Measurements from ENCODE around the gene UBQLN4.
A peak's percentile ranks its signal among the peaks of the same experiment; 100 is the strongest.
"Not testable (repeated sequence)": the region's sequence is repeated elsewhere in the genome, so short reads cannot be mapped to it uniquely, and the experiment has no call there.

Gene UBQLN4

DNA sequence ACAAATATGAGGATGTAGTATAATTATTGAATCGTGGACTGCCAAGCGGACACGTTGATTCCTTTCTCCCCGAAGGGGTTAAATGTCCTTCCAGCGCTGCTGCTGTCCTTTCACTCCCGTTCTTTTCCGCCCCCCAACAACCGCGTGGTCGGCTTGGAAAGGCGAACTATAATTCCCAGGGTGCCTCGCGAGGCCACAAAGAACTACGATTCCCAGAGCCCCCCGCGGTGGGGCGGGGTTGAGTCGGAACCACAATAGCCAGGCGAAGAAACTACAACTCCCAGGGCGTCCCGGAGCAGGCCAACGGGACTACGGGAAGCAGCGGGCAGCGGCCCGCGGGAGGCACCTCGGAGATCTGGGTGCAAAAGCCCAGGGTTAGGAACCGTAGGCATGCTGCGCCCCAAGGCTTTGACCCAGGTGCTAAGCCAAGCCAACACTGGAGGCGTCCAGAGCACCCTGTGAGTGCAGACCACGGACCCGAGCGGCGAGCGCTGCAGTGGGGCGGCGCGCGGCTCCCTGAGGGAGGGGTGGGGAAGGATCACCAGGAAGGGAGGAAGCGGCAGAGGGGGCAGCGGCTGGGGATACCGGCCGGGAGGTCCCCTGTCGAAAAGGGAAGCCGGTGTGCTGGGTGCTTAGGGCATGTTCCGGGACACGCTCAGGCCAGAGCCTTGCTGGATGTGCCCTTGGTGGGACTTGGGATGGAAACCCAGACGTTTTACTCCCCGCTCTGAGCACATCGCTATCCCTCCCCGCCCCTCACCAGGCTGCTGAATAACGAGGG, 1.1 kb upstream of the UBQLN4 start, which contains the start of gene LAMTOR2:
Gene LAMTOR2, plus strand, starts transcription at position 283 of the 781 bp plus-strand sequence. Its CDS starts 108 bp downstream, at position 391.
- Histone ChIP-seq H3K9ac (ENCODE audit: low read length) (peak within 1 kb of the TSS; percentile 99), H3K4me1 (ENCODE audit: control insufficient read depth, insufficient read depth, low read length) (peaks cover 8% of the 10 kb centered on the region), H3K36me3 (ENCODE audit: control insufficient read depth, insufficient read depth, low read length, severe bottlenecking) (peaks cover 4% of the 10 kb centered on the region), H3K27me3 (replicated peaks; ENCODE audit: control insufficient read depth, insufficient read depth, low read length) (no peaks in the 10 kb centered on the region), H3K9me3 (ENCODE audit: control insufficient read depth, low read length) (no peaks in the 10 kb centered on the region), H3K4me3 (ENCODE audit: low read length) (peak within 1 kb of the TSS; percentile 91)
- peak; percentile 99 for DNase-seq (ENCODE audit: low read depth)

- Histone ChIP-seq H3K9ac (ENCODE audit: low read length) (peak overlapping the region; percentile 83), H3K4me3 (ENCODE audit: low read length) (peak overlapping the region; percentile 91), H3K36me3 (ENCODE audit: control insufficient read depth, insufficient read depth, low read length, severe bottlenecking) (peaks cover 9% of the 10 kb centered on the region), H3K4me1 (ENCODE audit: control insufficient read depth, insufficient read depth, low read length) (peaks cover 8% of the 10 kb centered on the region), H3K27me3 (replicated peaks; ENCODE audit: control insufficient read depth, insufficient read depth, low read length) (no peaks in the 10 kb centered on the region), H3K9me3 (ENCODE audit: control insufficient read depth, low read length) (no peaks in the 10 kb centered on the region)
- peak; percentile 83 for DNase-seq (ENCODE audit: low read depth)
Observed at GRCh38 chr1:156052862-156053767, 483 bp downstream of the UBQLN4 start.

GRCh38 chr1:156051011-156051725, 2.4 kb downstream of the UBQLN4 start:
- Histone ChIP-seq H3K4me1 (ENCODE audit: control insufficient read depth, insufficient read depth, low read length) (peaks cover 8% of the 10 kb centered on the region), H3K9ac (ENCODE audit: low read length) (no peak overlapping the region), H3K4me3 (ENCODE audit: low read length) (no peak overlapping the region), H3K27me3 (replicated peaks; ENCODE audit: control insufficient read depth, insufficient read depth, low read length) (no peaks in the 10 kb centered on the region), H3K36me3 (ENCODE audit: control insufficient read depth, insufficient read depth, low read length, severe bottlenecking) (peaks cover 9% of the 10 kb centered on the region), H3K9me3 (ENCODE audit: control insufficient read depth, low read length) (no peaks in the 10 kb centered on the region)
- DNase-seq (ENCODE audit: low read depth) = no peak

- Histone ChIP-seq H3K36me3 (ENCODE audit: control insufficient read depth, insufficient read depth, low read length, severe bottlenecking) (peaks cover 11% of the 10 kb centered on the region), H3K4me1 (ENCODE audit: control insufficient read depth, insufficient read depth, low read length) (peaks cover under 1% of the 10 kb centered on the region), H3K9ac (ENCODE audit: low read length) (no peak overlapping the region), H3K27me3 (replicated peaks; ENCODE audit: control insufficient read depth, insufficient read depth, low read length) (no peaks in the 10 kb centered on the region), H3K4me3 (ENCODE audit: low read length) (no peak overlapping the region), H3K9me3 (ENCODE audit: control insufficient read depth, low read length) (no peaks in the 10 kb centered on the region)
- DNase-seq (ENCODE audit: low read depth) = peak; percentile 20
Observed at GRCh38 chr1:156050376-156050775, 3.2 kb downstream of the UBQLN4 start.

DNA sequence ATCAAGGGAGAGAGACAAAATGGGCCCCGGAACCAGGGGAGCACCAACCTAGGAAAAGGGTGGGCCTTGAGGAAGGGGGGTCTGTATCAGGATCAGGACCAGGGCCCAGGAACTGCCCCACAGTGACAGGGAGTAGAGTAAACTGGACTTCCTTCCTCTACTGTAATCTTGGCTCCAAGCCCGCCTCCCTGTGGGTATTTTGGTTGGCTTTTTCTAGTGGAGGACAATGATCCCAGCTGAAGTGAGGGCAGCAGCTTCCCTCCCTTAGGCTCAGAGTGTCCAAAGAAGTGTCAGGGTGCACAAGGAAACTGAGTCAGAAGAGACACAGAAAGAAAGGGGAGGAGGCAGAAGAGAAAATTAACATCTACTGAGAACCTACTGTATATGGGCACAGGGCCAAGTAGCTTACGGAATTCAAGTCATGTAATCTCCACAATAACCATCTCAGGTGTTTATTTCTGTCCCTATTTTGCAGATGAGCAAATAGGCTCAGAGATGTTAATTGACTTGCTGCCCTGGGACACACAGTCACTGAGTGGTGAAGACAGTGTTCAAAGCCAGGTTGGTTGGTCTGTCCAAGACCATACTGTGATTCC, 4.8 kb downstream of the UBQLN4 start:
- H3K4me1 ChIP-seq (ENCODE audit: control insufficient read depth, insufficient read depth, low read length) = no peaks in the 10 kb centered on the region
- no peak overlapping the region for H3K4me3 ChIP-seq (ENCODE audit: low read length)
- H3K36me3 ChIP-seq (ENCODE audit: control insufficient read depth, insufficient read depth, low read length, severe bottlenecking) = peaks cover 16% of the 10 kb centered on the region
- no peaks in the 10 kb centered on the region for H3K9me3 ChIP-seq (ENCODE audit: control insufficient read depth, low read length)
- H3K27me3 ChIP-seq (replicated peaks; ENCODE audit: control insufficient read depth, insufficient read depth, low read length) = no peaks in the 10 kb centered on the region
- H3K9ac ChIP-seq (ENCODE audit: low read length) = no peak overlapping the region
- no peak for DNase-seq (ENCODE audit: low read depth)

DNA sequence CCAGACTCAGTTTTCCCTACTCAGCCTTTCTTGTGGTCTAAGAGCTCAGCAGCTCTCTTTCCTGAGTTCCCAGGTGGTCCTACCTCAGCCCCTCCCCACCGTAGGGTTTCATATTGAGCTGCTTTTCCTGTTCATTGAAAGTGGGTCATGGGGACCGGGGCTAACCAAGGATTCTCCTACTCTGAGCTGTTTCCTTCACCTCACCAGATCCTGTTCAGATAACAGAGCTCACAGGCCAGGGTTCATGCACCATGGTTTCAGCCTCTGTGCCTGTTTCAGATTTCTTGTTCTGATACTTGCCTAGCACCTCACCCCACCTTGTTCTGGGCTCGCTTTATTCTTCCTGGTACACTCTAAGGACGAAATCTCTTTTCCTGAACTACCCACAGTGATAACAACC, 8.5 kb downstream of the UBQLN4 start:
- Histone ChIP-seq H3K4me1 (ENCODE audit: control insufficient read depth, insufficient read depth, low read length) (no peaks in the 10 kb centered on the region), H3K27me3 (replicated peaks; ENCODE audit: control insufficient read depth, insufficient read depth, low read length) (no peaks in the 10 kb centered on the region), H3K9me3 (ENCODE audit: control insufficient read depth, low read length) (no peaks in the 10 kb centered on the region), H3K9ac (ENCODE audit: low read length) (no peak overlapping the region), H3K4me3 (ENCODE audit: low read length) (no peak overlapping the region), H3K36me3 (ENCODE audit: control insufficient read depth, insufficient read depth, low read length, severe bottlenecking) (peaks cover 39% of the 10 kb centered on the region)
- no peak for DNase-seq (ENCODE audit: low read depth)

DNA sequence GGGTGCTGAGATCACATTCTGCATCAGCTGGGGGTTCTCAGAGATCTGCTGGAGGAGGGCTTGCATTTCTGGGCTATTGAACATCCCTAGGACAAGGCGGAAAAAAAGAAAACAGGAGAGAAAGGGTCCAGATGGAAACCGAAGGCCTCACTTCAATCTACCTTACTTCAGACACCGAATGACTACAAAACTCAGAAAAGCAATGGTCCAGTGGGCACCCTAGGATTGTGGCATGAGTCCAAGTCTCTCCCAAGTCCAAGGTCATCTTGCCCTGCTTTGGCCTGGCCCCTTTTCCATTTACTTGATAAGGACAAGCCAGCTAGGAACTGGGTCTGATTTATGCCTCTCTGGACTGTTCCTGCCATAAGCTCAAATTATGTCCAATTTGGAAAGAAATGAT, 10.8 kb downstream of the UBQLN4 start:
- Histone ChIP-seq H3K4me3 (ENCODE audit: low read length) (no peak overlapping the region), H3K27me3 (replicated peaks; ENCODE audit: control insufficient read depth, insufficient read depth, low read length) (no peaks in the 10 kb centered on the region), H3K4me1 (ENCODE audit: control insufficient read depth, insufficient read depth, low read length) (no peaks in the 10 kb centered on the region), H3K9me3 (ENCODE audit: control insufficient read depth, low read length) (no peaks in the 10 kb centered on the region), H3K9ac (ENCODE audit: low read length) (no peak overlapping the region), H3K36me3 (ENCODE audit: control insufficient read depth, insufficient read depth, low read length, severe bottlenecking) (peaks cover 30% of the 10 kb centered on the region)
- no peak for DNase-seq (ENCODE audit: low read depth)

DNA sequence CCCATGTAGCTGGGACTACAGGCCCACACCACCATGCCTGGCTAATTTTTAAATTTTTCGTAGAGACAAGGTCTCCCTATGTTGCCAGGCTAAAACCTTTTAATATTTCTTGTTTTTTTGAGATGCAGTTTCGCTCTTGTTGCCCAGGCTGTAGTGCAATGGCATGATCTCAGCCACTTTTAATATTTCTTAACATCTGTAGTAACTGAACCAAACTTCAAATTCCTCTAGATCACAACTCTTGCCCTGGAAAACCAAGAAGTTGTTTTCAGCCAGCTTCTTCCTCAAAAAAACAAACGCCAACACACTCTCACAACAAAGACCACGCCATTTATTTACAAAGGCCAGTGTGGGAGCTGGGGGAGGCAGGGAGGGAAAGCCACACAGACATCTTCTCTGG, 18.6 kb downstream of the UBQLN4 start:
- not testable (repeated sequence) for H3K9ac ChIP-seq (ENCODE audit: low read length); H3K36me3 ChIP-seq (ENCODE audit: control insufficient read depth, insufficient read depth, low read length, severe bottlenecking); H3K4me3 ChIP-seq (ENCODE audit: low read length); H3K9me3 ChIP-seq (ENCODE audit: control insufficient read depth, low read length); H3K4me1 ChIP-seq (ENCODE audit: control insufficient read depth, insufficient read depth, low read length); H3K27me3 ChIP-seq (replicated peaks; ENCODE audit: control insufficient read depth, insufficient read depth, low read length); DNase-seq (ENCODE audit: low read depth)

GRCh38 chr1:156033011-156033410, 20.6 kb downstream of the UBQLN4 start:
- H3K9me3 ChIP-seq (ENCODE audit: control insufficient read depth, low read length) = no peaks in the 10 kb centered on the region
- H3K9ac ChIP-seq (ENCODE audit: low read length) = no peak overlapping the region
- H3K27me3 ChIP-seq (replicated peaks; ENCODE audit: control insufficient read depth, insufficient read depth, low read length) = no peaks in the 10 kb centered on the region
- no peaks in the 10 kb centered on the region for H3K4me1 ChIP-seq (ENCODE audit: control insufficient read depth, insufficient read depth, low read length)
- DNase-seq (ENCODE audit: low read depth) = no peak
- H3K4me3 ChIP-seq (ENCODE audit: low read length) = no peak overlapping the region
- H3K36me3 ChIP-seq (ENCODE audit: control insufficient read depth, insufficient read depth, low read length, severe bottlenecking) = peaks cover 6% of the 10 kb centered on the region

DNA sequence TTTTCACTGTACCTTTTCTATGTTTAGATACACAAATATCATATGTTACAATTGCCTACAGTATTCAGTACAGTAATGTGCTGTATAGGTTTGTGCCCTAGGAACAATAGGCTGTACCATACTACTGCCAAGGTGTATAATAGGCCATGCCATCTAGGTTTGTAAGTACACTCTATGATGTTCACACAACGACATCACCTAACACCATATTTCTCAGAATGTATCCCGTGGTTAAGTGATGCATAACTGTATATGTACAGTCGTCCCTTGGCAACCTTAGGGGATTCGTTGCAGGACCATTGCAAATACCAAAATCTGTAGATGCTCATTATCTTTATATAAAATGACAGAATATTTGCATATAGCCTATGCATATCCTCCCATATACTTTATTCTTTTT, 27.0 kb downstream of the UBQLN4 start:
- Histone ChIP-seq H3K36me3 (ENCODE audit: control insufficient read depth, insufficient read depth, low read length, severe bottlenecking) (no peaks in the 10 kb centered on the region), H3K27me3 (replicated peaks; ENCODE audit: control insufficient read depth, insufficient read depth, low read length) (no peaks in the 10 kb centered on the region), H3K4me1 (ENCODE audit: control insufficient read depth, insufficient read depth, low read length) (no peaks in the 10 kb centered on the region), H3K9ac (ENCODE audit: low read length) (no peak overlapping the region), H3K9me3 (ENCODE audit: control insufficient read depth, low read length) (no peaks in the 10 kb centered on the region), H3K4me3 (ENCODE audit: low read length) (no peak overlapping the region)
- no peak for DNase-seq (ENCODE audit: low read depth)
